Measurements from ENCODE around the gene ATG9A.
"Not testable (repeated sequence)": the region's sequence is repeated elsewhere in the genome, so short reads cannot be mapped to it uniquely, and the experiment has no call there.

Gene ATG9A

DNA sequence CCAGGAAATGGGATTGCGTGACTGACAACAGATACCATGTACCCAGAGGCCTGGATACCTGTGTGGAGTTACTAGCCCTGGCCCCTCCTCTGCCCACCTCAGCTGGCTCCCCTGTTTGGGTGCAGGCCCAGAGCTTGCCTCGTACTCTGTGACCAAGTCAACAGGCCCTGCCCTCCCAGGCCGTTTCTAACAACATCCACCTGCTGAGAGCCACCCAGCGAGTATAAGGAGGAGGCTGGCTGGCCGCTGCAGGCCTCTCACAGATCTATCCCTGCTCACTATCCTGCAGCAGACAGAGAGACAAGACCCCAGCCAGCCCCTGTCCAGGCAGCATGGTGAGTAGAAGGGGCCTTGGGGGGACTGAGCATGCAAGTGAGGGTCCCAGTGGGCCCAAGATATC, 36.8 kb upstream of the ATG9A start:
- Mint-ChIP-seq H3K4me1 (peaks cover 16% of the 10 kb centered on the region), H3K4me3 (no peak overlapping the region), H3K27me3 (no peaks in the 10 kb centered on the region), H3K27ac (no peak overlapping the region), H3K9me3 (no peaks in the 10 kb centered on the region), H3K36me3 (peaks cover 7% of the 10 kb centered on the region)
- no peak for DNase-seq (ENCODE audit: low spot score in 2 of 2)
- ATAC-seq (ENCODE audit: low read depth): no peak

DNA sequence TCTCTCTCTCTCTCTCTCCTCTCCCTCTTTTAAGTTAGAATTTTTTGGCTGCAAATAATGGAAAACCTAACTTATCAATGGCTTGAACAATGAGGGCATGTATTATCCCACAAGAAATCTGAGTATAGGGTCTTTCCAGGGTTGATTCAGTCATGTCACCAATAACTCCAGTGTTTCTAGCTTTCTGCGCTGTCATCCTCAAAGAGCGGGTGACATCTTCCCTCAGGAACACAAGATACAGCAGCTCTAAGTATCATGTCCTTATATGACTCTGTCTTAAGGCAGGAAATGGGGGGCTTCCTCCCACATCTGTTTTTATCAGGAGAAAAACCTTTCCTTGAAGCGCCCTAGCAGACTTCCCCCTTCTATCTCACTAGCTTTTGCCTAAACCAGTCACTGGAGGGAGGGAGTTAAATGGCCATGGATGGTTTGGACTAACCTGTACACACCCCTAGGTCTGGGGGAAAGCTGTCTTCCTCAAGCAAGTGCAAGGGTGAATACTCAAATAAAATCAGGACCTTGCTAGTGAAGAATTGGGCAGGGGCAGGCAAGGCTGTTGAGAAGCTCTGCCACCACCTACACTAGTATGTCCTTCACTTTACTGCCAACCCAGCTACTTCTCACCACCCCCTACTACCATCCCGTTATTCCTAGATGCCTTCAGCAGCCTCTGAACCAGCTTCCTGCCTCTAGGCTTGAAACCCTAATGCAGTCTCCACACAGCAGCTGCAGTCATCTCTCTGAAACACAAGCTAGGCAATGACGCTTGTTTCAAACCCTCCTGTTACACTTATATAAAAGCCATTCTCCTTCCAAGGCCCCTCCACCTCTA, 31.8 kb upstream of the ATG9A start:
- no peaks in the 10 kb centered on the region for H3K9me3 Mint-ChIP-seq
- ATAC-seq (ENCODE audit: low read depth) (no peak), DNase-seq (ENCODE audit: low spot score in 2 of 2) (no peak)
- H3K27me3 Mint-ChIP-seq: no peaks in the 10 kb centered on the region
- peaks cover 4% of the 10 kb centered on the region for H3K4me1 Mint-ChIP-seq
- H3K27ac Mint-ChIP-seq: no peak overlapping the region
- peaks cover 11% of the 10 kb centered on the region for H3K36me3 Mint-ChIP-seq
- H3K4me3 Mint-ChIP-seq: no peak overlapping the region

DNA sequence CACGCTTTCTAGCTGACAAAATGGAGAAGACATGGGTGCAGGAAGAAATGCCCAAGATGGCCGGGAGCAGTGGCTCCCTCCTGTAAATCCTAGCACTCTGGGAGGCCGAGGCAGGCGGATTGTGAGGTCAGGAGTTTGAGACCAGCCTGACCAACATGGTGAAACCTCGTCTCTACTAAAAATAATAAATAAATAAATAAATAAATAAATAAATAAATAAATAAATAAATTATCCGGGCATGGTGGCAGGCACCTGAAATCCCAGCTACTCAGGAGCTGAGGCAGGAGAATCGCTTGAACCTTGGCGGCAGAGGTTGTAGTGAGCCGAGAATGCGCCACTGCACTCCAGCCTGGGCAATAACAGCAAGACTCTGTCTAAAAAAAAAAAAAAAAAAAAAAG, 29.5 kb upstream of the ATG9A start:
- DNase-seq (ENCODE audit: low spot score in 2 of 2); H3K27me3 Mint-ChIP-seq; ATAC-seq (ENCODE audit: low read depth); H3K4me3 Mint-ChIP-seq; H3K9me3 Mint-ChIP-seq; H3K27ac Mint-ChIP-seq: not testable (repeated sequence)
- Mint-ChIP-seq H3K4me1 (peaks cover 10% of the 10 kb centered on the region), H3K36me3 (peaks cover 11% of the 10 kb centered on the region)

DNA sequence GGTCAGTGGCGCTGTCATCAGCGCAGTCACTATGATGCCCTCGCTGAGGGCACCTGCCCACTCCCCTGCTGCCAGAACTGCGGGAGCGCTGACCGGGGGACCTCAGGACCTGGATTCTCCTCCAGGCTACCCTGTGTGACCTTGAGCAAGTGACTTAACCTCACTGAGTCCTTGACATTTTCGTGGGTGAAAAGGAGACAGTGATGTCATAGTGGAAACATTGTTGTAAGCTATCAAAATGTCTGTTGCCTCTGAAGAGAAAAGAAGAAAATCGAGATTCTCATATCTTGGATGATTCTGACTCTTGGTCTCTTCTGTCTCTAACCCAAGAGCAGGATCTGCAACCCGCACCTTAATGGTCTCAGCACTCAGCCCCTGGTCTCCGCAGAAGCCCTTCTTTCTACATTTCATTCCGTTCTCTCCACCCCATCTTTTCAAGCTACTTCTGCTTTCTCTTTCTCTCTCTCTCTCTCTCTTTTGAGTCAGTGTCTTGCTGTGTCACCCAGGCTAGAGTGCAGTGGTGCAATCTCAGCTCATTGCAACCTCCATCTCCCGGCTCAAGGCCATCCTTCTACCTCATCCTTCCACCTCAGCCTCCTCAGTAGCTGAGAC, 25.3 kb upstream of the ATG9A start:
- peak overlapping the region; percentile 91 for H3K27ac Mint-ChIP-seq
- peak overlapping the region; percentile 82 for H3K4me3 Mint-ChIP-seq
- no peaks in the 10 kb centered on the region for H3K27me3 Mint-ChIP-seq
- H3K9me3 Mint-ChIP-seq: no peaks in the 10 kb centered on the region
- ATAC-seq (ENCODE audit: low read depth) (peak; percentile 45), DNase-seq (ENCODE audit: low spot score in 2 of 2) (peak in 1 of 2 donors; percentile 54)
- H3K4me1 Mint-ChIP-seq: peaks cover 34% of the 10 kb centered on the region
- H3K36me3 Mint-ChIP-seq: peaks cover 19% of the 10 kb centered on the region

DNA sequence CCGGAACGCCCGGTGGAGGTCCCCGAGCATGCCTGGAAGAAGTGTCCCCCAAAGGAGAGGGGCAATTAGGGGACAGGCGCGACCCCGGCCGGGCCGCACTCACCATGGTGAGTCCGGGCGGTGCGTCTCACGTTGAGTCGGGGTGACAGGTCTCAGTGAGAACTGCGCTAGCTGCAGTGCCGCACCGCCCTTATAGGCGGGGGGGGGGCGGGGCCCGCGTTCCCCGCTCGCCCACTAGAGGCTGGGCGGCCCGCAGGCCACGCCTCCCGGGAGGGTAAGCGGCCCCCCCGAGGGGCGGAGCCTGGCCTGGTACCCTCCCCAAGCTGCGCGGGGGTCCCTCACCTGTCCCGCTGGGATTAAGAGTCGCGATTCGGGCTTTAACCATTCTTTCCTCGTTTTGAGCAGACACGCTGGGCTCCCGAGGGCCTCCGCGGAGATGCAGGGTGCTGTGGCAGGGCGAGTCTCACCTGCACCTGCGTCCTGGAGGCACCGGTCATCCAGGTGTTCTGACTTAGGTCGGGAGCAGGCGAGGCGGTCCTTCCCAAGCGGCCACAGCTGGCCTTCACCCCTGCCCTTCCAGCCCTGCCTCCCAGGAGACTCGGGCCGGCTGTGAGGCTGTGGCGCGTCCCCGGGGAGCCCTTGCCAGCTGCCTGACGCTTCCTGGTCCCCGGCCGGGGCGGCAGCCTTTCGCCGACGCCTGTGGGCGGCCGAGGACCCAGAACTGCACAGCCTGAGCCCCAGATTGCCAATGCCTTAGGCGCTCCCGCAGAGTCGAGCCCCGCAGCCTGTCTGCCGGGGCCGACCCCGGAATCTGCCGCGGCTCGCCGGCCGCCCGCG, 24.5 kb upstream of the ATG9A start, which contains the start of gene TUBA4A:
Gene TUBA4A, minus strand, starts transcription at position 166 of the 837 bp plus-strand sequence. Its CDS starts 60 bp downstream, at position 106.
- Mint-ChIP-seq H3K27me3 (no peaks in the 10 kb centered on the region), H3K9me3 (no peaks in the 10 kb centered on the region), H3K4me1 (peaks cover 41% of the 10 kb centered on the region), H3K27ac (peak within 1 kb of the TSS; percentile 91), H3K36me3 (peaks cover 18% of the 10 kb centered on the region), H3K4me3 (peak within 1 kb of the TSS; percentile 82)
- DNase-seq (ENCODE audit: low spot score in 2 of 2) (peak; percentile 89 to 91), ATAC-seq (ENCODE audit: low read depth) (peak; percentile 78)

DNA sequence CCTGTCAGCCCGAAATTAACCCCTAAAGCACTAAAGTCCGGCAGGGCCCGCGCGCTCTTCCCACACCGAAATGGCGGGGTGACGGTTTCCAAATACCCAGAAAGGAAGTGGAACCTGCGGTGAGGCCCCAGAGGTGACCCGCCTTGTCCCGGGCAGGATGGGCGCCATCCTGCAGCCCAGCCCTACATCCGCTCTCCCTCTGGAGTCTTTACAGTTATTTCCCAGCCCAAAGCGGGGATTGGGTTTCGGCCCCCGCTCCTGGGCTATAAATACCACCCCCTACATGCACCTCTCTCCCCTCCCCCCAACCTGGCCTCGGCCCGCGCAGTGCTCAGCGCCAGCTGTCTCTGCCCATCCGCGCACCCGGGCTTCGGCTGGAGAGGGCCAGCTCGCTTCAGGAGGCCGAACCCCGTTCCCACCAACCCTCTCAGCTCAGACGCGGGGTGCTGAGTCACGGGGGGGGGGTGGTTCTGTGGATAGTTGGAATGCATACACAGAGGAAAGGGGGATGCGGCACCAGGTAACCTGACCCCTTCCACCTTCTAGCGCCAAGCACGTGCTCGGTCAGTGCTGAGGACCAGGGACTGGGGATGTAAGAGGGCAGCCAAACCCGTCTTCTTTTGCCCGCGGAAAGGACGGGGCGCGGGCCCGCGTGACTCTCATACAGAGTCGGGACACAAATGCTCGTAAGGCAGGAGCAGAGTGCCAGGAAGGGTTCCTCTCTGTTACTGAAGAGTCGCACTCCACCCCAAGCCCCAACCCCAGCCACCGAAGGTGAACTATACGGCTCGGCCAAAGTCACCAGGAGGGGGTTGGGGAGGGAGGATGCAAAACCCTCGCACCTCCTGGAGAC, 23.7 kb upstream of the ATG9A start, which contains the start of gene TUBA4B:
Gene TUBA4B, plus strand, starts transcription at position 344 of the 853 bp plus-strand sequence. Its CDS starts 165 bp downstream, at position 509.
- peaks cover 45% of the 10 kb centered on the region for H3K4me1 Mint-ChIP-seq
- no peaks in the 10 kb centered on the region for H3K27me3 Mint-ChIP-seq
- DNase-seq (ENCODE audit: low spot score in 2 of 2) (peak in 1 of 2 donors; percentile 35), ATAC-seq (ENCODE audit: low read depth) (peak; percentile 28)
- H3K9me3 Mint-ChIP-seq: no peaks in the 10 kb centered on the region
- peak within 1 kb of the TSS; percentile 91 for H3K27ac Mint-ChIP-seq
- peaks cover 19% of the 10 kb centered on the region for H3K36me3 Mint-ChIP-seq
- peak within 1 kb of the TSS; percentile 82 for H3K4me3 Mint-ChIP-seq

DNA sequence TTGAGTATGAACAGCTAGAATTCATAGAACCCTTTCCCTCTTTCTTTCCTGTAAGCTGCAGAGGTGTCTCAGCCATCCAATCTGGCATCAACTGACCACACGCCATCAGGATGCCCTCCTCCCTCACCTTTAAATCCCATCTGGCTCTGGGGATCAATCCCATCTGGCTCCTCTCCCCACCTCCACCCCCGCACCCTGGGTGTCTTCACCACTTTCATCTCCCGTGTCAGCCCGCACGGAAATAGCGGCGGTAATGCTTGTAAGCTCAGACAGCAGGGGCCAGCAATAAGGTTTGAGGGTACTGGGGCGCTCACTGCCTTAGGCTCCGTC, 23.1 kb upstream of the ATG9A start:
- Mint-ChIP-seq H3K27ac (peak overlapping the region; percentile 91), H3K4me3 (peak overlapping the region; percentile 82), H3K27me3 (no peaks in the 10 kb centered on the region), H3K36me3 (peaks cover 22% of the 10 kb centered on the region), H3K4me1 (peaks cover 51% of the 10 kb centered on the region), H3K9me3 (no peaks in the 10 kb centered on the region)
- no peak for DNase-seq (ENCODE audit: low spot score in 2 of 2)
- no peak for ATAC-seq (ENCODE audit: low read depth)

DNA sequence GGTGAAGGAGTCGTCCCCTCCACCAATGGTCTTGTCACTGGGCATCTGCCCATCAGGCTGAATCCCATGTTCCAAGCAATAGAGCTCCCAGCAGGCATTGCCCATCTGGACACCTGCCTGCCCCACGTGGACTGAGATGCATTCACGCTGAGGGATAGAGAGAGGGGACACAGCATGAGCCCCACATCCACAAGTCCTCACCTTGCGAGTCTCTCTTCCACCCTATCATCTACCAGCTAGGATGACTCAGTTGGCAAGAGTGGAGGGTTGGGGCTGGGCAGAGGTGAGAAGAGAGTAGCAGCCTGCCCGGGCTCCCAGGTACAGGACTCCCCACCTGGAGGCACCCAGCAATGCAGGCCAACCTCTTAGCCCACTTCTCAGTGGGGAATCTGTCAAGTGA, 22.6 kb upstream of the ATG9A start:
- H3K36me3 Mint-ChIP-seq: peaks cover 22% of the 10 kb centered on the region
- no peak for ATAC-seq (ENCODE audit: low read depth)
- H3K4me1 Mint-ChIP-seq: peaks cover 56% of the 10 kb centered on the region
- H3K27ac Mint-ChIP-seq: peak overlapping the region; percentile 91
- no peaks in the 10 kb centered on the region for H3K9me3 Mint-ChIP-seq
- H3K4me3 Mint-ChIP-seq: peak overlapping the region; percentile 82
- DNase-seq (ENCODE audit: low spot score in 2 of 2): no peak
- H3K27me3 Mint-ChIP-seq: no peaks in the 10 kb centered on the region

DNA sequence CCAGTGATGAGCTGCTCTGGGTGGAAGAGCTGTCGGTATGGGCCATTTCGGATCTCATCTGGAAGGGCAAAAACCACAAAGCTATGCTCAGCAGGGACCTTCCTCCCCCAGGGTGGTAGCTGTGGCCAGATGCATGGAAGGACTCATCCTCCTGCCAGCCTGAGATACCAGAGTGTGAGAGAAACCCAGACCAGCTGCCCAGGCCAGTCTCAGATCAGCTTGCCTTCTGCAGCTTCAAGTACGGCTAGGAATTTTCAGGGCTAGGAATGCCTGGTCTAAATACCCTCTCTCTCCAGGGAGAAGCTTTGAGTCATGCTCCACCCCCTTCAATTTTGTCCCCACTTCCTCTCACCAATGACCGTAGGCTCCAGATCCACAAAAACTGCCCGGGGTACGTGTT, 22.2 kb upstream of the ATG9A start:
- H3K27me3 Mint-ChIP-seq: no peaks in the 10 kb centered on the region
- peaks cover 60% of the 10 kb centered on the region for H3K4me1 Mint-ChIP-seq
- DNase-seq (ENCODE audit: low spot score in 2 of 2): no peak
- peaks cover 22% of the 10 kb centered on the region for H3K36me3 Mint-ChIP-seq
- no peaks in the 10 kb centered on the region for H3K9me3 Mint-ChIP-seq
- H3K27ac Mint-ChIP-seq: no peak overlapping the region
- no peak for ATAC-seq (ENCODE audit: low read depth)
- H3K4me3 Mint-ChIP-seq: peak overlapping the region; percentile 82

DNA sequence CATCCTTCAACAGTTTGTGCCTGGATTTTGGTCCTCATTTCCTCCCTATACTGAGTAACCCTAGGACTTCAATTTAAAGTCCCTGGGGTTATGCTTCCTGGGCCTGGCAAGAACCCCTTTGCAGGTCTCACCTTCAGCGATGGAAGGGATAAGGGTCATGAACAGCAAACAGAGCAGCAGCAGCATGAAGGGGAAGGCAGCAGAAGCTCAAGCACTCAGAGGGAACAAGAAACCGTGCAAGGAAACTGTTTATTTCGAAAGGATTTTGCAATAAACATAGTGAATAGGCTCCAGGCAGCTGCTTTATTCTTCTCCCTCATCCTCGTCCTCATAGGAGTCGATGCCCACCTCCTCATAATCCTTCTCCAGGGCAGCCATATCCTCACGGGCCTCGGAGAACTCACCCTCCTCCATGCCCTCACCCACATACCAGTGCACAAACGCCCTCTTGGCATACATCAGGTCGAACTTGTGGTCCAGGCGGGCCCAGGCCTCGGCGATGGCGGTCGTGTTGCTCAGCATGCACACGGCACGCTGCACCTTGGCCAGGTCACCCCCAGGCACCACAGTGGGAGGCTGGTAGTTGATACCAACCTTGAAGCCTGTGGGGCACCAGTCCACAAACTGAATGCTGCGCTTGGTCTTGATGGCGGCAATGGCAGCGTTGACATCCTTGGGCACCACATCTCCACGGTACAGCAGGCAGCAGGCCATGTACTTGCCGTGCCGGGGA, 20.8 kb upstream of the ATG9A start:
- ATAC-seq (ENCODE audit: low read depth): no peak
- peaks cover 63% of the 10 kb centered on the region for H3K4me1 Mint-ChIP-seq
- no peaks in the 10 kb centered on the region for H3K9me3 Mint-ChIP-seq
- H3K27ac Mint-ChIP-seq: peak overlapping the region; percentile 85
- peak overlapping the region; percentile 82 for H3K4me3 Mint-ChIP-seq
- H3K27me3 Mint-ChIP-seq: no peaks in the 10 kb centered on the region
- H3K36me3 Mint-ChIP-seq: peaks cover 22% of the 10 kb centered on the region
- DNase-seq (ENCODE audit: low spot score in 2 of 2): no peak

DNA sequence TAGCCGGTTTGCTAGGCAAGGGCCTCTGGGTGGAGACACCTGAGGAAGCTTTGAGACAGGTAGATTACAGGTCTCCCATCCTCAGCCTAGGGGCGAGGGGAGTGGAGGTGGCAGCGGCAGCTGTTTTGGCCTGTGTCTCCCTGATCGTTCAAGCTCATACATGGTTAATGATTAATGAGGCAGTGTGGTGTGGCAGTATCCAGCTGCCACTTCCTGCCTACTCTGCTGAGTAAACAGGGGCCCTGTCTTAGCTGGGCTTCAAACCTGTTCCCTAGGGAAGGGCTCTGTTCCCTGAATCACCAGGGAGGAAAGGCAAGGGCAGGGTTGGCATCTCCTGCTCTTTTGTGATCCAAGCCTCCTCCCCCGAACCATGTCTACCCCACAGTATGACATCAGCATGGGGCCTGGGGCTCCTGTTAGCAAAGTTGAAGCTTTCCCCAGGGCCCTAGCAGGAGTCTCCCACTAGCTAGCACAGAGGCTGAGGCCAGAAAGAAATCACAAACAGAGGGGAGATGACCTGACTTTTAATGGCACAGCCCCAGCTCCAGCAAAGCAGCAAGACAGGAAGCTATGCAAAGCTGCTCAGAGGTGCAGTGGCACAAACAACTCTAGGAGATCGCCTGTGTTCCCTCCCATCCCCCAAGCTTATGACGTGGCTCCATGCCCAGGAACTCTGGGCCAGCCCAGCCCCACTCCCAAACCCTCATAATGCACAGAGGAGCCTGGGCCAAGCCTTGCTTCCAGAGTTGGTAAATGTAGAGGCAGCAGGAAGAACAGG, 20.0 kb upstream of the ATG9A start:
- H3K27me3 Mint-ChIP-seq: no peaks in the 10 kb centered on the region
- DNase-seq (ENCODE audit: low spot score in 2 of 2) (no peak), ATAC-seq (ENCODE audit: low read depth) (peak; percentile 8)
- peak overlapping the region; percentile 82 for H3K4me3 Mint-ChIP-seq
- H3K4me1 Mint-ChIP-seq: peaks cover 59% of the 10 kb centered on the region
- no peaks in the 10 kb centered on the region for H3K9me3 Mint-ChIP-seq
- peaks cover 22% of the 10 kb centered on the region for H3K36me3 Mint-ChIP-seq
- H3K27ac Mint-ChIP-seq: peak overlapping the region; percentile 85

DNA sequence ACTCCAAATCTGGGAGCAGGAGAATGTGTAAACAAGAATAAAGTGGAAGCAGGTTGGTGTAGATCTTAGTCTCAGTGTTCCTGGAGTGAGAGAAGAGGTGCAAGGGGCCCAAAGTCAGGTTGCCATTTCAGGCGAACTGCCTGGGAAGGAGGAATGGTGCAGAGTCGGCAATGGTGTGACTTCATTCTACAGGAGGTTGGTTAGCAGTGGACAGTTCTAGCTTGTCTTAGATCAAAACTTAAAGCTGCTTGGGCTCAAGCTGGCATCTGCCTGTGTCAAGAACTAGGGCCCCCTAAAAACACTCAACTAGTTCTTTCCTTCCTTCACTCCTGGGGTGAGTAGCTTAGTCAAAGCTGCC, 19.4 kb upstream of the ATG9A start:
- H3K4me3 Mint-ChIP-seq: peak overlapping the region; percentile 82
- H3K4me1 Mint-ChIP-seq: peaks cover 59% of the 10 kb centered on the region
- H3K27ac Mint-ChIP-seq: peak overlapping the region; percentile 85
- no peaks in the 10 kb centered on the region for H3K9me3 Mint-ChIP-seq
- DNase-seq (ENCODE audit: low spot score in 2 of 2) (no peak), ATAC-seq (ENCODE audit: low read depth) (no peak)
- no peaks in the 10 kb centered on the region for H3K27me3 Mint-ChIP-seq
- peaks cover 22% of the 10 kb centered on the region for H3K36me3 Mint-ChIP-seq

All from memory B cell (primary cell).